Measurements from ENCODE around the gene TMEM53.

GRCh38 chr1:44646261-44647110 lies 27.8 kb downstream of the TMEM53 start:
- TF ChIP-seq, protein P1, sequence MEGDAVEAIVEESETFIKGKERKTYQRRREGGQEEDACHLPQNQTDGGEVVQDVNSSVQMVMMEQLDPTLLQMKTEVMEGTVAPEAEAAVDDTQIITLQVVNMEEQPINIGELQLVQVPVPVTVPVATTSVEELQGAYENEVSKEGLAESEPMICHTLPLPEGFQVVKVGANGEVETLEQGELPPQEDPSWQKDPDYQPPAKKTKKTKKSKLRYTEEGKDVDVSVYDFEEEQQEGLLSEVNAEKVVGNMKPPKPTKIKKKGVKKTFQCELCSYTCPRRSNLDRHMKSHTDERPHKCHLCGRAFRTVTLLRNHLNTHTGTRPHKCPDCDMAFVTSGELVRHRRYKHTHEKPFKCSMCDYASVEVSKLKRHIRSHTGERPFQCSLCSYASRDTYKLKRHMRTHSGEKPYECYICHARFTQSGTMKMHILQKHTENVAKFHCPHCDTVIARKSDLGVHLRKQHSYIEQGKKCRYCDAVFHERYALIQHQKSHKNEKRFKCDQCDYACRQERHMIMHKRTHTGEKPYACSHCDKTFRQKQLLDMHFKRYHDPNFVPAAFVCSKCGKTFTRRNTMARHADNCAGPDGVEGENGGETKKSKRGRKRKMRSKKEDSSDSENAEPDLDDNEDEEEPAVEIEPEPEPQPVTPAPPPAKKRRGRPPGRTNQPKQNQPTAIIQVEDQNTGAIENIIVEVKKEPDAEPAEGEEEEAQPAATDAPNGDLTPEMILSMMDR (IDR thresholded peaks at IDR 0.05), result no peak
- no peak for TF ChIP-seq POLR2A (IDR thresholded peaks at IDR 0.05)
